Right ventricle myocardium superior (tissue), 1 donor: ENCODE results near the gene MRPS18B. TPM values are rescaled to one million over a fixed set of nuclear protein-coding genes. Genes with fewer than 3 reads are reported as not detected.

Source experiments
- ATAC-seq: fragments of 200-7000 bp; cut with Tn5 transposase; one replicate; pipeline ENCODE4 v1.9.1; 2020; ENCODE audit warnings: mild to moderate bottlenecking; ENCODE audit not compliant: poor library complexity
- DNase-seq: peaks from one replicate; pipeline ENCODE4 v3.0.0-alpha.2; 2020
- intact Hi-C: fragments of 100-400 bp; cut with DNase I; formaldehyde crosslinking; loops from one replicate; pipeline ENCODE4 v1.11.2; 2022
- long read RNA-seq: library from polyadenylated mRNA; unstranded; transcript quantifications from one replicate; pipeline ENCODE4 v2.0.0, GENCODE V29; 2021
- total RNA-seq: library from RNA; stranded (reverse); fragmentation: NEBNext Ultra II Directional; extraction: Animal tissue kit (Norgen Biotek cat#: 25700); gene quantifications from one replicate; pipeline ENCODE4 v1.2.1, GENCODE V29; 2021
- donor health status: DM: no; HTN: yes; CAD: no; lungs with severe emphysema.

The MRPS18B gene
- 124 TPM for total RNA-seq
- long read RNA-seq, transcript MRPS18B-206 (7 exons, 1,532 nt), result major isoform, 225 of 241 reads
- long read RNA-seq, partial matches to known transcripts, result 10 of 241 reads
- long read RNA-seq, other reads (novel, unspliced or antisense), result 6 of 241 reads

GRCh38 chr6:30617565-30618269 is at the start of gene MRPS18B:
MRPS18B (plus strand) TSS chr6:30617840; CDS start chr6:30617866, 26 bp downstream.
- intact Hi-C loops, result loop anchor here (5.0 kb wide), 1 partner anchor 100 kb away; the partner anchor contains the start of gene MDC1
- DNase-seq, result peak; percentile 98
- peak; percentile 84 for ATAC-seq

- DNase-seq (no peak), ATAC-seq (no peak)
- intact Hi-C loops, result no loop called here
These were observed 49.4 kb upstream of the MRPS18B start for GRCh38 chr6:30568245-30568644.

GRCh38 chr6:30570263-30570662 is 47.4 kb upstream of the MRPS18B start:
- ATAC-seq (no peak), DNase-seq (no peak)
- intact Hi-C loops, result no loop called here

GRCh38 chr6:30570740-30571074 is 46.9 kb upstream of the MRPS18B start:
- intact Hi-C loops, result no loop called here
- DNase-seq, result no peak
- ATAC-seq, result peak; percentile 19

GRCh38 chr6:30571075-30571761 is 46.4 kb upstream of the MRPS18B start, which contains the start of gene ABCF1:
ABCF1 (plus strand) TSS chr6:30571442; CDS start chr6:30571488, 46 bp downstream.
- DNase-seq (peak; percentile 99), ATAC-seq (peak; percentile 99)
- intact Hi-C loops, result no loop called here

GRCh38 chr6:30571762-30572082 is 45.9 kb upstream of the MRPS18B start:
- intact Hi-C loops, result no loop called here
- DNase-seq (no peak), ATAC-seq (no peak)

GRCh38 chr6:30572148-30572547 is 45.5 kb upstream of the MRPS18B start:
- intact Hi-C loops, result no loop called here
- no peak for ATAC-seq

GRCh38 chr6:30573113-30573512 is 44.5 kb upstream of the MRPS18B start:
- intact Hi-C loops, result no loop called here
- DNase-seq, result no peak
- ATAC-seq, result no peak

More at GRCh38 chr6:30572148-30572547, 45.5 kb upstream of the MRPS18B start:
- no peak for DNase-seq

- ATAC-seq (no peak), DNase-seq (no peak)
- intact Hi-C loops, result no loop called here
These were observed 39.6 kb upstream of the MRPS18B start for GRCh38 chr6:30578051-30578450.

- ATAC-seq, result no peak
- intact Hi-C loops, result no loop called here
- no peak for DNase-seq
These were observed 33.7 kb upstream of the MRPS18B start for GRCh38 chr6:30583921-30584320.

- intact Hi-C loops, result no loop called here
- DNase-seq (no peak), ATAC-seq (no peak)
These were observed 27.8 kb upstream of the MRPS18B start for GRCh38 chr6:30589754-30590358.

- DNase-seq (no peak), ATAC-seq (no peak)
- intact Hi-C loops, result no loop called here
These were observed 27.1 kb upstream of the MRPS18B start for GRCh38 chr6:30590509-30590908.

GRCh38 chr6:30591008-30591407 is 26.6 kb upstream of the MRPS18B start:
- intact Hi-C loops, result no loop called here
- no peak for DNase-seq
- no peak for ATAC-seq

GRCh38 chr6:30592287-30592686 is 25.4 kb upstream of the MRPS18B start:
- DNase-seq (no peak), ATAC-seq (no peak)
- intact Hi-C loops, result no loop called here

- DNase-seq (peak; percentile 63), ATAC-seq (peak; percentile 74)
- intact Hi-C loops, result loop anchor here (5.0 kb wide), 1 partner anchor 115 kb away; no protein-coding TSS in a partner anchor
These were observed 20.1 kb upstream of the MRPS18B start for GRCh38 chr6:30597315-30598144.

GRCh38 chr6:30598912-30599624 is 18.6 kb upstream of the MRPS18B start:
- ATAC-seq (no peak), DNase-seq (no peak)
- intact Hi-C loops, result loop anchor here (5.0 kb wide), 1 partner anchor 117 kb away; no protein-coding TSS in a partner anchor

- DNase-seq (no peak), ATAC-seq (no peak)
- intact Hi-C loops, result loop anchor here (5.0 kb wide), 1 partner anchor 117 kb away; no protein-coding TSS in a partner anchor
These were observed 17.9 kb upstream of the MRPS18B start for GRCh38 chr6:30599625-30600324.
